8988T (cell line): ENCODE data around the gene FBXW12.

Source experiments
- DNase-seq: peaks from one replicate; pipeline ENCODE4 v3.0.0; 2011

FBXW12 gene

DNA sequence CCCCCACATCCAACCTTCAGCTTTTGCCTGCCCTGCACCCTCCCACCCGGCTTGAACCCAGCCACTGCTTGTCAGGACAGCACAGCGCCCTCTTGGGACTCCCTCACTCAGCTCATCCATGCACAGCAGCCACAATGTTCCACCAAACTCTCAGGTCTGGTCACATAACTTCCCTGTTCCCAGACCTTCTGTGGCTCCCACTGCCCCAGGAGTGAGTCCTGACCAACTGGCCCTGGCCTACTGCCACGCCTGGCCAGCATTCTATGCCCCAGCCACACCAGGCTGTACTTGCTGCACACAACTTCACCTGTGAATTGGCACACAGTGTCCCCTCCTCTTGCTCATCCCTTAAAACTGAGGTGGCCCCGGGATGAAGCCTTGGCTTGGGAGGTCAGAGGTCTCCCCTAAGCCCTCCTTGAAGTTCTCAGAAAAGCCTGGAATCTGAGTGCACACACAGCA, 36.8 kb downstream of the FBXW12 start:
- DNase-seq, result peak; percentile 51

DNA sequence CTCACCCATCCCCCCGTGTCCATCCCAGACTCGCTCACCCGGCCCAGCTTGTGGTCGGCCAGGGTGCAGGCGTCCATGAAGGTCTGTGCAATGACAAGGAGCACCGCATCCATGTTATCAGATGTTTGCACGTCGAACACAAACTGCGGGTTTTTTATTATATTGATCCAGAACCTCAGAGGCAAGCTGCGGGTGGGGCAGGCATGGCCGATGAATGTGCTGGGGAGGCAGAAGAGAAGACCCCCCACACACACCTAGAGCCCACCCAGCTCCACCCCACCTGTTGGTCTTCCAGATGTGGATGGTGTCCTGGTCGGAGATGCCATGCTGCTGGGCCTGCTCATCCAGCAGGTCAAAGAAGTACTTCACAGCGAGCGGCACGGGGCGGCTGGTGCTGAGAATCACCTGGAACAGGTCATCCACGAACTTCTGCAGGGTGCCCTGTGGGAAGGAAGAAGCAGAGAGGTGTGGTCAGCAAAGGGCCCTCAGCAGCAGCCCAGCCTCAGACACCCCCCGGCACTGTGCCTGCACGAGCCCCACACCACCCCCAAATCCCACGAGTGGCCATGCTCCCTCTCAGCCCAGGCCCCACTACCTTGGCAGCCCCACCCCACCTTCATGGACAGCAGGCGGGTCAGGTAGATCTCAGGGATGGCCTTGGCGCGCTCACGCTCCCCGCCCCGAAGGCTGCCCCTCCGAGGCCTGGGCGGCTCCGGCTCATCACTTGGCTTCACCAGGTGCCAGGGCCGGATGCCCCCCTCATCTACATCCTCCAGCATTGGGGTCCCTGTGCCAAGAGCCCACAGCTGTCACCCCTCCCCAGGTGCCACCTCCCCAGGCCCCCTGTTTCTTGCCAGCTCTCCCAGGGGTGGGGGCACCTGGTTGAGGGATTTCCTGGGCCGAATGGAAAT, 37.5 kb downstream of the FBXW12 start:
- peak; percentile 11 for DNase-seq

DNA sequence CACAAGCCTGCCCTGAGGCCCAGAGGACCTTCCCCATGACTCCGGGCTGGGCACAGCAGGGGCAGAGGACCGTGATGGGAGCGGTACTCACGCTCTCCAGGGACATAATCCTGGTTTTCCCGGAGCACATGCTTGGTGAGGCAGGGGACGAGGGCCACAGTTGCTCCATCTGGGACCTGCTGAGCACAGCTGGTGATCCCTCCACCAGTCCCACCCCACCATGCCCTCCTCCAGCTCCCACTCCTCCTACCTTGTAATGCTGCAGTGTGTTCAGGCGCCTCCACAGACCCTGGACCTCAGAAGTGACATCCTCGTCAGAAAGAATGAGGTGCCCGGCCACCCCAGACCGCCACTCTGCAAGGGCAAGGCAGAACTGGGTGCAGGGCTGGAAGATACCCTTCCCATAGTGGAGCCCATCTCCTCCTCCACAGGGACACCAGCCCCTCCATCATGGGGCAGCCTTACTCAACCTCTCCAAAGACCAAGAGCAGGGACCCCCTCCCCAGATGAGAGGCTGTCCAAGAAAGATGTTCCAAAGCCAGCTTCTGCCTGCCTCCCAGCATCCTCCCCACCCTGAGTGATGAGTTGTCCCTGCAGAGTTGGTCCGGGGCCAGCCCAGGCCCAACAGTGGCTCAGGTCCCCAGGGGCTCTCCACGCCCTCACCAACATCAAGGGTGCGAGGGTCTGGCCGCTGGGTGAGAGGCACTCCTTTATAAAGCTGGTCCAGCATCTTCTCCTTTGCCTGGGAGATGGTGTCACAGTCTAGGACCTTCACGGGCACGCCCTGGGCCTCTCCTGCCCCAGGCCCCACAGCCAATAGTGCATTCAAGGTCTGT, 38.4 kb downstream of the FBXW12 start:
- DNase-seq, result peak; percentile 23

DNA sequence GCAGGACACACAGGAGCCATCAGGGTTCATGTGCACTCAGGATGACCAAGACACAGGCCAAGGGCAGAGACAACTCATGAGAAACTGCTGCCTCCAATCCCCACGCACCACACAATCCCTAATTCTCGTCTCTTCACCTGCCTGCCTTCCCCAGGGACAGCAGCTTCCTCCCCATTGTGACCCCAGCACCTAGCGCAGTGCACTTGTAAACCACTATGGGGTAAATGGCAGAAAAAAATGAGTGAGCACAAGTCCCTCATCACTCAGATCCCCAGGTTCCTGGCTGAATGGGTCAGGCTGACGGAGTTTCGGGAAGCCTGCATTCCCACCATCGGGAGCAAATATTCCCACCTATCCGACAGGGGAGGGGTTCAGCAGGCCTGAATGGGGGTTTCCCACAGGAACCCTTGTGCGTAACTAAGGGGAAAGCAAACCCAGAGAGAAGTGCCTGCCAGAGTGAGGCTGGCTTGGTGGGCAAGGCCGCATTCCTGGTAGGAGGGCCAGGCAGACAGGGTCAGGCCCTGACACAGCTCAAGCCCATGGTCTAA, 39.1 kb downstream of the FBXW12 start:
- DNase-seq, result peak; percentile 17

DNA sequence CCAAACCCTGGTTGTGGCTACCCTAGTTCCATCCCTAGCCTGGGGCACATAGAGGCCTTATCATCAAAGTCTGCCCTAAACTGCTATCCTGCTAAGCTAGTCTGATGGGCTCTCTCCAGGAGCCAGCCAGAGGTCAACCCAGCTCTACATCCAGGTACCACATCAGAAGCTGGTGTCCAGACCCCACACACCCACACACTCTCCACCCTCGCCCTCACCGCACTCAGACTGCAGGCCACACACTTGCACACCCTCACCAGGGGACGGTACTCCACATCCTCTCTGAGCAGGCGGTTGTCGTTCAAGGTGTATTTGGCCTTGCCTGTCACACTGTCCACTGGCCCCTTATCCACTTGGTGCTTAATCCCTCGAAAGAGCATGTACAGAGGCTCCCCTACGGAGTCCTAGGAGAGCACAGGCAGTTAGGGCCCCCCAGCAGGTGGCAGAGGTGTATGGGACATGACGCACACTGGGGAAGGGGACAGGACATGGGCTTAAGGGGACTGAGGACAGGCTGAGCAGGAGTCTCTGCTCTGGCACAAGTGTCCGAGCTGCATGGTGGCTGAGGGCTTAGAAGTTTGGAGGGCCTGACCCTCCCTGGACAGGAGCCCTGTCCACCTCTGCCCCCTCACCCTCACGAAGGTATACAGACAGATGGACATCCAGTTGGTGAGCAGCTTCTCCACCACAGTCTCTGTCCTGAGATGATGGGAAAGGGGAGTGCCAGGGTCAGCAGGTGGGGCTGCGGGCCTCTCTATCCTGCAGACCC, 39.8 kb downstream of the FBXW12 start:
- DNase-seq, result peak; percentile 28

DNA sequence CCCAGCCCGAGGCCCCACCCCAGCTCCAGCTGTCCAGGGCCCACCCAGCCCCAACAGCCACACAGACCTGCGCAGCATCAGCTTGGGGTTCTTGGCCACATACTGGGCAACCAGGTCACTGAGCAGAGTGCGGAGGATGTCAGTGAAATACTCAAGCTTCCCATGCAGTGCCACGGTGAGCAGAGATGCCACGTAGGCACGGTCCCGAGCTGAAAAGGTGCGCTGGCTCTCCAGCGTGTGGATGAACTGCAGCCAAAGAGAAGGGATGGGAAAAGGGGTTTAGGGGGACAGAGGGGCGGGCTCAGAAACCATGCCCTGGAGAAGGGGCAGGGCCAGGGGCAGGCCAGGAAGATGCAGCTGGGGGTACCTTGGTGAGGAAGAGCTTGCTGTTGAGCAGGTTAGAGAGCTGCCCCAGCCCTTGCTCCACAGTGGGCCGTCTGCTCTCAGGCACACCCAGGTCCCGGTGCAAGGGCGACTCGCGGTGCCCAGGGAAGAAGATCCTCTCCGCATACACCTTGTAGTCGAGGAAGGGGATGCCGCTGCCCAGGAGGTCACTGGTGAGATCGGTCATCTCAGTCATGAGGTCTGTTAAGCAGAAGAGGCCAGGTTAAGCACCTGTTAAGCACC, 40.5 kb downstream of the FBXW12 start:
- DNase-seq, result peak; percentile 11

DNA sequence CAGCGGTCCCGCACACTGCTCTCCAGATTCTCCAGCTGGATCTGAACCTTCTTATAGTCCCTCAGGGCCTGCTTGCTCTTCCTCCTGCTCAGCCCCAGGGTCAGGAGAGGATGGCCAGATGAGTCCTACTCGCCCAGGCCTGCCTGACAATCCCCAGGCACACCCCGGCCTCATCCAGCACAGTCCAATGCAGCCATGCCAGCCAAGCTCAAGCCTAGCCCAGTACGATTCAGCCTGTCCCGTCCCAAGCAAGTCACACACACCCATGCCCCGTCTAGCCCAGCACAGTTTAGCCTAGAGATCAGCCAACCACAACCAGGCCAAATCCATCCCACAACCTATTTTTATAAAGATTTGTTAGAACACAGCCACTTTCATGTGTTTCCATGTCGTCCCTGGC, 41.1 kb downstream of the FBXW12 start:
- DNase-seq, result peak; percentile 21

DNA sequence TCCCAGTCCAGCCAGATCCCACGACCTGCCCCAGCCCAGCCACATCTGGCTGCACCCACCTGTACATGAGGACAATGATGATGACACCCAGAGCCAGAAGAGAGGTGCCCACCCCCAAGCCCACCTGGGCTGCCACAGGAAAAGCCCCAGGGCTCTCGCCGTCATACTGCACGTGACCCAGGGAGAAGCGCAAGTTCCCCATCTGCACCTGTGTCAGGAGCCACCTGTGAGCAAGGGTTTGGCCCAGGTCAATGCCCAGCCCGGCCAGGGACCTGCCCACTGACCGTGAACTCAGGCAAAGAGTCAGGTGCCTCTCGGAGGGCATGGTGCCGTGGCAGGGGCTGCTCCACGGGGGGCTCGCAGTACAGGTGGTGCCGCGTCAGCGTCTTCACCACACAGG, 41.6 kb downstream of the FBXW12 start:
- no peak for DNase-seq

DNA sequence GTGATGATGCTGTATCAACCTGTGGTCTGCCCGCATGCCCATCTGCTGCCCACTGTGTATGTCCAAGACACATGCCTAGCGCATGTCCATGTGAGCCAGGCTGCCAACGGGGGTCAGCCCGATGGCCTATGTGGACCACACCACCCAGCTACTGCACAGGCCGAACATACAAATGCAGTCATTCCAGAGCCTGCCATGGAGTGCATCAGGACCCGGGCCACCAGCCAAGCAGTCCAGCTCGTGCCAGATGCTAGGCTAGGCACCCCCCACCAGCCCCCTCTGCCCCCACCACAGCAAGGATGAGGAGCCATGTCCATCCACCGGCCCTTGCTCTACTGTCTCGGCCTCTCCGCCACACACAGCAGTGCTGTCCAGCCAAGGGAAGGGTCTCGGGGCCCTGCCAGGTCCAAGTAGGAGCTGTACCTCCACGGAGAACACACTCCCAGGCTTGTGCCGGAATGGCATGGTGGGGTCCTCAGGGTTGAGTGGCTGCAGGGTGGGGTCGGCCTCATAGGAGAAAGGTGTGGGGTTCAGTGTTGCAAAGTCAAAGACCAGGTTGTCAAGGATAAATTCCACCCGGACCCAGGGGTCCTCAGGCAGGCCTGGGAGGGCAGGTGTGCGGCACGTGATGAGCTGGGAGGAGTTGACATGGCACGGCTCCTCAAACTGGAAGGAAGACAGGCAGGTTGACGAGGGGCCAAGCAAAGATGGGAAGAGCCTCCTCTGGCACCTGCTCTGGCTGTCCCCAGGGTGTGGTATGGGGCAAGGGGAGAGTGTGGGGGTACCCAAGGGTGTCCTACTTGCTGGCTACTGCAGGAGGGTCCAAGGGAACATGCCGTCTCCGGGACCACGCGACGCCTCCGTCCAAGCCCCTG, 42.6 kb downstream of the FBXW12 start:
- no peak for DNase-seq

DNA sequence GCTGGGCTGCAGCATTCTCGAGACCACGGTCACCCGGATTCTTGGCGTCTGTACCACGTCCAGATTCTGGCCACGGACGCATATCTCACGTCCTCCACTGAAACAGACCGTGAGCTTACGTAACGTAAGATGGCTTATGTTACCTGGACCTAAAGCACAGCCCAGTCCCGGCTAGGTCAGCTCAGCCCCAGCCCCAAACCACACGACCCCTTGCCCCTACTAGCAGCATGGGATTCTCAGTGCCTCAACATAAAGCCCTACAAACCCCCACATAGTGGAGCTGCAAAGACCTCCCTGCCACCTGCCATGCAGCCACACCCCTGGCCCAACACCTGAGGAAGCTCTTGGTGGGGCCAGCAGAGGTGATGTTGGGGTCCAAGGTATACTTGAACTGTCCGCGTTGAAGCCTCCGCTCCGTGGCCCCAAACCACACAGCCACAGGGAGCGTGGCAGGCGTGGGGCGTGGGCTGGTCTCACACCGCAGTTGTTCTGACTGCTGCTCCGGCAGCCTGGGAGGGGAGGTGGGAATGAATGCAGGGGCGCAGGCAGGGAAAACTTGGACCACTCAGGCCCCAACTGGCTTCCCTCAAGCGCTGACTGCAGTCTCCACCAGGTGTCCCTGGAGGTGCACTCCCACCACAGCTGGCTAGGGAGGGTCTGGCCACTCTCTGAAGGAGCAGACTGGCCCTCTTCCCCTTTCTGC, 43.4 kb downstream of the FBXW12 start:
- no peak for DNase-seq

DNA sequence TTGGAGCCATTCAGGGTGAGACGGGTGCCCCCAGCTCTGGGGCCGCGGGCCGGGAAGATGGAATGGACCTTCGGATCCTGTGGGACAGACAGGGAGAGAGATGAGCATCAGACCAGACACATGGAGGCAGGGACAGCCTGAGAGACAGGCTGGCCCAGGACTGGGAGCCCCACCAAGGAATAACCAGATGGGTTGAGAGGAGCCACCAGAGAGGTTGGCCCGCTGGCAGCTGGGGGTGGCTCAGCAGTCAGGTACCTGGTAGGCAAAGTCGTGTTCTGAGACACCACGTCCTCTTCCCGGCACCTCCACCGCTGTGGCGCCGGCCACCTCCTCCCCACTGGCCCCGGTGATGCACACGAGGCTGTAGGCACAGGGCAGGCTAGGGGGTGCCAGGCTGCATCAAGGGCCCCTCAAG, 44.1 kb downstream of the FBXW12 start:
- no peak for DNase-seq

DNA sequence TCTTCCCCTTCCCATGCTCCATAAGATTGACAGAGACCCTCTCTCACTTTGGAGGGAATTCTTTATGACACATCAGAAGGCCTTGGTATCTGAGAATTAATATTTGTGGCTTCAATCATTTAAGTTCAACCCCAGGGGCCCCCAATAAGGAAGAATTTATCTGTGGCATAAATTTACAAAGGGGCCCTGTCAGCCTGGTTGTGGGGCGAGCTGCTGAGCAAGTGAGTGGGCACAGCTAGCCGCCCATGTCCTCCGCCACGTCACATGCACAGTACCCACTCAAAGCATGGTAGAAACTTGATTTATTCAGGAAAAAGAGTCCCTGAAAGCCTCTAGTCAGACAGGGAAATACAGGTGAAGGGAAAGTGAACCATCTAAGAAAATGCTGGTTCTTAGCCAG, 44.5 kb downstream of the FBXW12 start:
- no peak for DNase-seq

DNA sequence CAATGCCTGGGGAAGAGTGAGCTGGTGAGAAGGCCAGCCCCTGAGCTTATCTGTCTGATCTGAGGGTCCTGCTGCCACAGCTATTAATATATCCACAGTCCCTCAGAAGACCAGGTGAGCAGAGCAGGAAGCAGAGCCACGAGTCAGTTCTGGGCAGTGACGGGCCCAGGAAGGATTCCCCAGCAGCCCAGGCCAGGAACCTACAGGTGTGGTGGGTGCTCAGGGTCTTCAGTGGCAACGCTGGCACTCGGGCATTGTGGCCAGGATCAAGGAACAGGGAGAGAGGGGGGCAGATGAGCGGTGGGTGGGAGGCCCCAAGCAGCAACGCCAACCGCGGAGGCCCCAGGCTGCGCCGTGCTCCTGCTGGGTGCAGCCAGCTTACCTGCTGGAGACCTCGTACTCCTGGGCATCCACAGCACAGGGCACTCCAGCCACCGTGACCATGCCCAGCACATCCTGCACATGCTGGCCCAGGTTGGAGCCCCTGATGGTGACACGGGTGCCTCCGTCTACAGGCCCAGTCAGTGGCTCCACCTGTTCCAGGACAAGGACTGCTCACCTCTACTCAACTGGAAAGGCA, 45.6 kb downstream of the FBXW12 start:
- no peak for DNase-seq

DNA sequence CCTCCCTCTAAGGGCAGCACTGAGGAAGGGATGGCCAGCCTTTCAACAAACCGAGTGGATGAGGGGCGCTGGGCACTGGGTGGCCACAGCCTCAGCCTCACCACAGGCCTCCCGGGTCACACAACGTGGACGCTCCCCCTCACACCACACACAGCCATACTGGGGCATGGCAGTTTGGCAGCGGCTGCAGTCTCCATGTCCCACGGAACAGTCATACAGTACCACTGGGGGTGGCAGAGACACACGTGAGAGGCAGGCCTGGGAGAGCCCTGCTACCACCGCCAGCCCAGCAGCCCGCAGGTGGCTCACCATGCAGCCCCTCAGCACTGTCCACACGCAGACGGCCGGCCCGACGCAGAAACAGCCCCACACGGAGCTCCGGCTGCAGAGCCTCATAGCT, 46.1 kb downstream of the FBXW12 start:
- DNase-seq, result no peak

DNA sequence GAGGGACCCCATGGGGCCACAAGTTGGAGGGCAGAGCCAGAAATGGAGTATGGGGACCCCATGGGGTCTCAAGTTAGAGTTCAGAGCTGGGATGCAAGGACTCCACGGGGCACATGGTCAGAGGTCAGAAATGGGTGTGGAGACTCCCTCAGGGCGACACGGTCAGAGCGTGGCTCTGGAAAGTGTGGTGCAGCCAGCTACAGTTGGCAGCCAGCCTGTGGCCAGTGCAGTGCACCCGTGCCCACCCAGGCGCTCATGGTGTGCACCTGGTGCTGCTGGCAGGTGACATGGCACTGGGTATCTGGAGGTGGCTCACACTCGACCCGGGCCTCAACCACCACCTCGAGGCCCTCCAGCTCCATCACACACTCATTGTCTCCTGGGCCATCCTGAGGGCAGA, 46.6 kb downstream of the FBXW12 start:
- DNase-seq, result no peak

DNA sequence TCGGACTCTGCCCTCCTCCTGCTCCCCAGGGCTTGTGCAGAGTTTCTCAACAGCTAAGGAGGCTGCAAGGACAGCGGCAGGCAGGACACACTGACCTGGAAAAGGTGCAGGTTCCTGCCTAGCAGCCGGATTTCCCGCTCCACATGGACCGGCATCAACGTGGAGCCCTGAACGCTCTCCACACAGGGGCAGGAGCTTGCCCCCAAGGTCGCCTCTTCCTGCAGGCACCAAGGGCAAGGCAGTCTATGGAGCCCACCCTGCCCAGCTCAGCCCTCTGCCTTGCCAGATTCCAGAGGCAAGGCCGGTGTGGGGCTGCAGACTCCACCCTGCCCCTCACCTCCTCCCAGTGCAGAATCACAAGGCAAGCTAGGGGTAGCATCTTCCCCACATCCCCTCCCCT, 47.1 kb downstream of the FBXW12 start:
- DNase-seq, result no peak

DNA sequence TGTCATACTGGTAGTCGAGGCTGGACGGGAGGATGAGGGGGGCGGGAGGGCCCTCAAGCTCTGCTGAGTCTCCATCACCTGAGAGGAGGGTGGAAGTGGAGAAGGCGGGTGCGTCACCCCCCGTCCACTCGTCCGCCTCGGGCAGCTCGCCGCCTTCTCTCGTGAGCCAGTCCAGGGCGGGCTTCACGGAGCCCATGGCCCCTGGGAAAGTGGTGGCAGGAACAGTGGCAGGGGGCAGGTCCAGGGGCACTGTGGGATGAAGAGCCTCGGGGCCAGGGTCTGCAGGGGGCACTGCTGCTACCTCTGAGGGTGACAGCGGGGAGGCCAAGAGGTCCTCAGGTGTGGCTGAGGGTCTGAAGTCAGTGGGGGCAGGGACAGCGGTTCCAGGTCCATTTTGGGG, 47.6 kb downstream of the FBXW12 start:
- no peak for DNase-seq

DNA sequence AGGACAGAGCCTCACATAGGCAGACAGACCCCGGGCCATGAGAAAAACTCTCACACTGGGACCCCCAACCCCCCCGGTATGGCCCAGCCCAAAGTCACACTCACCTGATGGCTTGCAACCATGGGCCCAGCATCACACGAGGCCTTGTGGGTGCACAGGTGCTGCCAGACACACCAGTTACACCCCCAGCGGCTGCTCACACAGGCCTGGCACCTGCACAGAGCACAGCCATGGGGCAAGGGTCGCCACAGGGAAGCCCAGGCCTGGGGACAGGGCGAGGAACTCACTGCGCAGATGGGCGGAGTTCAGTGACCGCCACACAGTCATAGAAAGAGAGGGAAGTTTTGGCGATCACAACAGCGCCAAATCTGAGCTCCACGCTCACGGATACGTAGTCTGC, 48.5 kb downstream of the FBXW12 start:
- DNase-seq, result no peak

DNA sequence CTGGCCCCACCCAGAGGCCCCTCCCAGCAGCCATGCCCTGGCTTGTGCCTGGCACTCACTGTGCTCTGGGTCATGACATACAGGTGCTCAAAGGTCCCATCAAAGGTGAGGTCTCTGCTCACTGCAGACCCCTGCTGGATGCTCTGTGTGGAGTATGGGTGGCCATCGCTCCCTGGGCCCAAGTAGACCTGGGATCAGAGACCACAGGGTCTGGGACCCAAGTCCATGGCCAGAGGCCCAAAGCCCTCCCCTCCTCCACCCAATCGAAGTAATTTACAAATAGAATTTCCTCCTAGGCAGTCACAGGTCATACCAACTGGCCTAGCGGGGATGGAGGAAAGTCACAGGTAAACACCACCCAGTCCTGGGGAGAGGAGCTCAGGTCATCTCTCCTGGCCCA, 50.3 kb downstream of the FBXW12 start:
- DNase-seq, result no peak

DNA sequence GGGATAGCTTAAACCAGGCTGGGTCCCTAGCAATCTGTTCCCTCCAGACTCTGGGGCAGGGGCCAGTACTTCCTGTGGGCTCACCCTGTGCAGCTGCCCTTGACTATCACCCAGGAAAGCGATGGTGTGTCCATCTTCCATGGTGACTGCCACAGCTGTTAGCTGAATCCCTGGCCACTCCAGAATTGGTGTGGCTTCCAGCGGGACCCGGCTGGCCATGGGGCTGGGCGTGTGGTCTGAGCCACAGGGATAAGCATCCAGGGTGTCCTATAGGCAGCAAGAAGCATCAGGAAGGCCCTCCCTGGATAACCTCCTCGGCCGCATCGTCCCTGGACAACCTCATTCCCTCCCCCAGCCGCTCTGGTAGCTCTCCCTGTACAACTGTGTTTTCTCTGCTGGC, 50.7 kb downstream of the FBXW12 start:
- DNase-seq, result no peak
